HepG2 (cell line): ENCODE data around the gene SRD5A1. TPM values are rescaled to one million over a fixed set of nuclear protein-coding genes. Genes with fewer than 3 reads are reported as not detected.

ENCODE experiments used
- ATAC-seq: fragments of 200-7000 bp; cut with Tn5 transposase; 3 replicates; pipeline ENCODE4 v1.9.1; 2020; ENCODE audit warnings: mild to moderate bottlenecking, moderate library complexity
- BruUV-seq: library from RNA; stranded (reverse); fragments of 400-500 nt; replicated peaks from 2 replicates; lab custom pipeline; 2021; lab: Mats Ljungman, UMichigan
- CTCF ChIA-PET: fragments of 300-600 bp; formaldehyde crosslinking; extraction: SDS; loops from one replicate; lab custom pipeline; 2021; ENCODE audit warnings: low total read pairs, inconsistent platforms, low intra/inter-chr PET ratio; lab: Yijun Ruan, JAX
- POLR2A ChIA-PET: fragments of 350-600 bp; sonication (Branson Sonifier 250); formaldehyde crosslinking; loops from one replicate; lab custom pipeline; 2020; ENCODE audit warnings: antibody characterized with exemption, inconsistent platforms; lab: Yijun Ruan, JAX
- DNase-seq: peaks from one replicate; pipeline ENCODE4 v3.0.0-alpha.2; 2015; ENCODE audit warnings: low spot score
- FAIRE-seq: peaks from 3 replicates; lab custom pipeline; 2011; peaks lifted over from hg19 to GRCh38; lab: Jason Lieb, UNC
- H2AFZ ChIP-seq: one replicate; pipeline ENCODE4 v1.6.1; 2011; ENCODE audit warnings: low read length, inconsistent platforms
- H3K27ac ChIP-seq: fragments of 300-600 bp; 3 replicates; pipeline ENCODE4 v1.8.0; 2011; ENCODE audit warnings: mixed run types, mild to moderate bottlenecking, mixed read lengths, low read length, inconsistent platforms; ENCODE audit not compliant: insufficient read depth; ENCODE audit errors: extremely low read length
- H3K27me3 ChIP-seq, 2 experiments: fragments of 200-600 bp in 1 of 2; 2 replicates in 1 of 2; 3 replicates in 1 of 2; pipeline versions ENCODE4 v1.6.0 to v1.8.0; 2011; ENCODE audit warnings: low read length in 2 of 2, mild to moderate bottlenecking in 2 of 2, moderate library complexity in 2 of 2, inconsistent platforms in 1 of 2; ENCODE audit not compliant: insufficient read depth in 2 of 2, control insufficient read depth in 1 of 2
- H3K36me3 ChIP-seq, 2 experiments: fragments of 200-600 bp in 1 of 2; replicated peaks in 1 of 2; 2 replicates in 1 of 2; 3 replicates in 1 of 2; pipeline versions ENCODE4 v1.5.1 to v1.8.0; 2011; ENCODE audit warnings: low read length in 2 of 2, inconsistent platforms in 1 of 2; ENCODE audit not compliant: insufficient read depth in 2 of 2, control insufficient read depth in 1 of 2
- H3K4me1 ChIP-seq: 2 replicates; pipeline ENCODE4 v1.5.1; 2012; ENCODE audit warnings: low read length, inconsistent platforms; ENCODE audit not compliant: insufficient read depth
- H3K4me2 ChIP-seq: 2 replicates; pipeline ENCODE4 v1.6.0; 2011; ENCODE audit warnings: low read depth, low read length, inconsistent platforms
- H3K4me3 ChIP-seq, 3 experiments: fragments of 200-600 bp in 1 of 3; sonication (generic), shearing (Covaris generic) in 1 of 3; replicated peaks in 1 of 3; 2 replicates each; pipeline ENCODE4 v1.5.1; 2011 to 2016; ENCODE audit warnings: low read length in 3 of 3, inconsistent platforms in 2 of 3, low read depth in 2 of 3, mild to moderate bottlenecking in 2 of 3, control low read depth in 1 of 3, mixed read lengths in 1 of 3; ENCODE audit not compliant: insufficient read depth in 1 of 3
- H3K79me2 ChIP-seq: one replicate; pipeline ENCODE4 v1.6.1; 2011; ENCODE audit warnings: low read length, inconsistent platforms; ENCODE audit not compliant: insufficient read depth
- H3K9ac ChIP-seq: 2 replicates; pipeline ENCODE4 v1.6.0; 2011; ENCODE audit warnings: mild to moderate bottlenecking, low read depth, low read length, inconsistent platforms; ENCODE audit not compliant: insufficient read depth
- H3K9me3 ChIP-seq: 2 replicates; pipeline ENCODE4 v1.5.1; 2012; ENCODE audit warnings: mild to moderate bottlenecking, low read length
- H4K20me1 ChIP-seq: 2 replicates; pipeline ENCODE4 v1.6.0; 2011; ENCODE audit warnings: inconsistent platforms, mild to moderate bottlenecking, low read length, moderate library complexity; ENCODE audit not compliant: insufficient read depth
- POGZ ChIP-seq: sonication (generic); formaldehyde crosslinking; IDR thresholded peaks from 2 replicates; pipeline ENCODE4 v1.4.0; 2020; ENCODE audit warnings: mild to moderate bottlenecking, missing genetic modification reagents
- POLR2AphosphoS2 ChIP-seq: IDR thresholded peaks from 2 replicates; pipeline ENCODE4 v1.6.1; 2011; ENCODE audit warnings: low read depth, low read length, improper control_type of control experiment
- ZNF317 ChIP-seq: sonication (generic); formaldehyde crosslinking; IDR thresholded peaks from 2 replicates; pipeline ENCODE4 v1.5.0; 2020; ENCODE audit warnings: mild to moderate bottlenecking, missing genetic modification reagents
- ZNF33A ChIP-seq: sonication (generic); formaldehyde crosslinking; IDR thresholded peaks from 2 replicates; pipeline ENCODE4 v1.5.1; 2020; ENCODE audit warnings: missing genetic modification reagents, mild to moderate bottlenecking, moderate library complexity, borderline replicate concordance
- ZNF546 ChIP-seq: sonication (generic); formaldehyde crosslinking; conservative IDR thresholded peaks from 2 replicates; pipeline ENCODE4 v1.8.1; 2023; ENCODE audit warnings: mild to moderate bottlenecking, missing genetic modification reagents
- ZNF788 ChIP-seq: sonication (generic); formaldehyde crosslinking; IDR thresholded peaks from 2 replicates; pipeline ENCODE4 v1.5.0; 2020; ENCODE audit warnings: mild to moderate bottlenecking, missing genetic modification reagents, borderline replicate concordance
- WGBS: methylation state at CpG from one replicate; pipeline ENCODE4 v1.1.6; 2017; ENCODE audit warnings: low lambda C conversion rate; 5-methylcytosine and 5-hydroxymethylcytosine counted together
- in situ Hi-C: cut with HindIII; loops from 2 replicates; pipeline ENCODE4 v1.10.0; 2017; ENCODE audit warnings: low pct_unique_long_range_greater_than_20kb; ENCODE audit not compliant: extremely low pct_ligation_motif_present
- intact Hi-C: fragments of 100-400 bp; cut with micrococcal nuclease; formaldehyde crosslinking; loops from one replicate; pipeline ENCODE4 v1.10.0; 2022; ENCODE audit not compliant: unreplicated experiment
- polyA plus RNA-seq, 8 experiments: library from polyadenylated mRNA; depleted of rRNA in 3 of 8; stranded (reverse) in 7 of 8; unstranded in 1 of 8; fragments of >200 nt; fragmentation: Illumina TruSeq in 4 of 8; extraction: Trizol in 4 of 8; gene quantifications; 2 replicates each; pipeline versions ENCODE4 v1.2.1 to v1.2.3, GENCODE V29; 2011 to 2016; ENCODE audit warnings: low read depth in 4 of 8, missing spikeins in 1 of 8, mixed read lengths in 1 of 8; ENCODE audit not compliant: insufficient read depth in 1 of 8
- total RNA-seq, 5 experiments: library from RNA; depleted of rRNA; stranded (reverse); fragments of >200 nt; fragmentation: Illumina TruSeq; extraction: Trizol; gene quantifications; 2 replicates each; pipeline ENCODE4 v1.2.3, GENCODE V29; 2016; ENCODE audit warnings: low read depth in 1 of 5
- TF ChIP-seq, protein P1 (sequence below): sonication (generic); formaldehyde crosslinking; IDR thresholded peaks from 2 replicates; pipeline ENCODE4 v1.4.0; 2020; ENCODE audit warnings: missing genetic modification reagents, mild to moderate bottlenecking, borderline replicate concordance

The SRD5A1 gene
- total and polyA plus RNA-seq, 2 of the 13 experiments (the other 11 are each of a cell fraction or from before 2014, with no cell fraction given), result 6.1 to 9.9 TPM

- TF ChIP-seq ZNF546 (no peak), ZNF788 (no peak)
- TF ChIP-seq, protein P1, sequence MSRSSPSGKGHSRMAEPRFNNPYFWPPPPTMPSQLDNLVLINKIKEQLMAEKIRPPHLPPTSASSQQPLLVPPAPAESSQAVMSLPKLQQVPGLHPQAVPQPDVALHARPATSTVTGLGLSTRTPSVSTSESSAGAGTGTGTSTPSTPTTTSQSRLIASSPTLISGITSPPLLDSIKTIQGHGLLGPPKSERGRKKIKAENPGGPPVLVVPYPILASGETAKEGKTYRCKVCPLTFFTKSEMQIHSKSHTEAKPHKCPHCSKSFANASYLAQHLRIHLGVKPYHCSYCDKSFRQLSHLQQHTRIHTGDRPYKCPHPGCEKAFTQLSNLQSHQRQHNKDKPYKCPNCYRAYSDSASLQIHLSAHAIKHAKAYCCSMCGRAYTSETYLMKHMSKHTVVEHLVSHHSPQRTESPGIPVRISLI (CRISPR knock-in tag), result no peak
These were observed 35.7 kb upstream of the SRD5A1 start (continued) for GRCh38 chr5:6597557-6597956.

DNA sequence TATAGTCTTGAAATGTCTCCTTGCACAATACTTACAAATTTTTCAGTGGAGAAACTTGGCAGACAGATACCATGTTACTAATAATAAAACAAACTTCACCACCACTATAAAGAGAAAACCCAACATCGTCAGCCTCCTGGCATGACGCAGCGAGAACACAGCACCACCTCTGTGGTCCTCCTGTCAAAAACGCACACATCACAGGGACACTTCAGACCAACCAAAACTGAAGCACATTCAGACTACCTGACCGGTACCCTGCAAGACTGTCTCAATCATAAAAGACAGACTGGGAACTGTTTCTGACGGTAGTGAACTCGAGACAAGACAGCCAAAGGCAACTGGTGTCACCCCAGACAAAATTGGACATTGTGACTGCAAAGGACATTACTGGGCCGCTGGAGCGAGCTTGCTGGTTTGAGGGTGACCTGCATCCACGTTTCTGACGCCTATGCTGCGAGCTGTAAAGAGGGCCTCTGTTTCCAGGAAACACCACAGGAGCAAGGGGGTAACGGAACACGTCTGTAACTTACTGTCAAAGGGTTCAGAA, 34.8 kb upstream of the SRD5A1 start:
- CTCF ChIA-PET, result no interaction called here
- H3K79me2 ChIP-seq, result no peaks in the 10 kb centered on the region
- intact Hi-C loops, result no loop called here
- over 99% methylated on average over 14 of the region's 14 CpGs for WGBS
- no peaks in the 10 kb centered on the region for H3K27me3 ChIP-seq
- TF ChIP-seq POGZ, result no peak
- no peak for TF ChIP-seq ZNF317 (CRISPR knock-in tag)
- 0 out of 2 replicates have a peak, but pooled peaks have one; percentile 63 for TF ChIP-seq POLR2AphosphoS2
- no peak for TF ChIP-seq ZNF33A (CRISPR knock-in tag)
- no peak overlapping the region for H3K4me3 ChIP-seq
- POLR2A ChIA-PET, result no interaction called here
- H3K4me2 ChIP-seq, result no peak overlapping the region
- no peaks in the 10 kb centered on the region for H3K4me1 ChIP-seq
- H4K20me1 ChIP-seq, result no peaks in the 10 kb centered on the region
- in situ Hi-C loops, result no loop called here
- FAIRE-seq (no peak), ATAC-seq (no peak), DNase-seq (no peak)
- H3K36me3 ChIP-seq, result peaks cover 21 to 50% of the 10 kb centered on the region in 2 experiments
- H2AFZ ChIP-seq, result no peak overlapping the region
- H3K9me3 ChIP-seq, result no peaks in the 10 kb centered on the region
- H3K27ac ChIP-seq, result no peak overlapping the region
- H3K9ac ChIP-seq, result no peak overlapping the region
- no TSS peak for BruUV-seq
